ENCODE measurements around the gene DGKI. TPM values are rescaled to one million over a fixed set of nuclear protein-coding genes. Genes with fewer than 3 reads are reported as not detected.

The DGKI gene
- total RNA-seq, 1 donor from 2014 or later: 1.5 TPM

- no peak for DNase-seq
These were observed 161.2 kb downstream of the DGKI start for GRCh38 chr7:137685433-137686164.

- no peak for DNase-seq
These were observed 162.0 kb downstream of the DGKI start for GRCh38 chr7:137684776-137685175.

GRCh38 chr7:137684316-137684715, 162.5 kb downstream of the DGKI start:
- DNase-seq: no peak

- no peak for DNase-seq
These were observed 164.2 kb downstream of the DGKI start for GRCh38 chr7:137682596-137682995.

GRCh38 chr7:137681657-137682562, 164.9 kb downstream of the DGKI start:
- no peak for DNase-seq

- DNase-seq: no peak
These were observed 172.0 kb downstream of the DGKI start for GRCh38 chr7:137674551-137675409.

- no peak for DNase-seq
These were observed 172.7 kb downstream of the DGKI start for GRCh38 chr7:137674048-137674447.

GRCh38 chr7:137671920-137672319, 174.9 kb downstream of the DGKI start:
- DNase-seq: no peak

- no peak for DNase-seq
These were observed 176.3 kb downstream of the DGKI start for GRCh38 chr7:137670222-137671064.

GRCh38 chr7:137669706-137670105, 177.1 kb downstream of the DGKI start:
- no peak for DNase-seq

- no peak for DNase-seq
These were observed 178.4 kb downstream of the DGKI start for GRCh38 chr7:137668404-137668803.

- DNase-seq: no peak
These were observed 179.0 kb downstream of the DGKI start for GRCh38 chr7:137667633-137668387.

- no peak for DNase-seq
These were observed 181.9 kb downstream of the DGKI start for GRCh38 chr7:137664846-137665245.

- no peak for DNase-seq
These were observed 185.1 kb downstream of the DGKI start for GRCh38 chr7:137661634-137662033.

- DNase-seq: peak; percentile 4
These were observed 188.4 kb downstream of the DGKI start for GRCh38 chr7:137658190-137658900.

- no peak for DNase-seq
These were observed 189.1 kb downstream of the DGKI start for GRCh38 chr7:137657476-137658189.

GRCh38 chr7:137656850-137657232, 189.9 kb downstream of the DGKI start:
- no peak for DNase-seq

- DNase-seq: peak; percentile 38
These were observed 190.4 kb downstream of the DGKI start for GRCh38 chr7:137656227-137656849.

- DNase-seq: no peak
These were observed 191.0 kb downstream of the DGKI start for GRCh38 chr7:137655804-137656203.
